H9 (cell line): ENCODE measurements around the gene CHMP2A. TPM values are rescaled to one million over a fixed set of nuclear protein-coding genes. Genes with fewer than 3 reads are reported as not detected.
A peak's percentile ranks its signal among the peaks of the same experiment; 100 is the strongest.

Experiments
- DNase-seq: peaks from one replicate; pipeline ENCODE4 v3.0.0-alpha.2; 2017
- H2AFZ ChIP-seq: one replicate; pipeline ENCODE4 v1.6.1; 2013; ENCODE audit warnings: mild to moderate bottlenecking, low read length, control low read depth, moderate library complexity
- H2AK5ac ChIP-seq: 2 replicates; pipeline ENCODE4 v1.6.1; 2013; ENCODE audit warnings: low read length, control low read depth, mixed read lengths; ENCODE audit not compliant: insufficient read length
- H2BK120ac ChIP-seq: one replicate; pipeline ENCODE4 v1.6.1; 2013; ENCODE audit warnings: low read depth, mild to moderate bottlenecking, low read length, control low read depth, inconsistent platforms; ENCODE audit not compliant: poor library complexity, severe bottlenecking
- H2BK12ac ChIP-seq: 2 replicates; pipeline ENCODE4 v1.6.1; 2013; ENCODE audit warnings: low read length, control low read depth, mixed read lengths, low read depth; ENCODE audit not compliant: insufficient read length
- H2BK15ac ChIP-seq: 2 replicates; pipeline ENCODE4 v1.6.1; 2013; ENCODE audit warnings: low read depth, low read length, control low read depth
- H2BK20ac ChIP-seq: one replicate; pipeline ENCODE4 v1.6.1; 2013; ENCODE audit warnings: low read depth, mild to moderate bottlenecking, low read length, control low read depth, inconsistent platforms; ENCODE audit not compliant: poor library complexity, severe bottlenecking
- H2BK5ac ChIP-seq: 2 replicates; pipeline ENCODE4 v1.6.1; 2013; ENCODE audit warnings: low read length, control low read depth, mixed read lengths; ENCODE audit not compliant: insufficient read length
- H3K14ac ChIP-seq: 2 replicates; pipeline ENCODE4 v1.6.1; 2013; ENCODE audit warnings: low read length, control low read depth; ENCODE audit not compliant: insufficient read depth
- H3K18ac ChIP-seq: 2 replicates; pipeline ENCODE4 v1.6.1; 2013; ENCODE audit warnings: low read depth, mild to moderate bottlenecking, mixed read lengths, low read length, control low read depth; ENCODE audit not compliant: insufficient read length
- H3K23ac ChIP-seq: 2 replicates; pipeline ENCODE4 v1.6.1; 2013; ENCODE audit warnings: low read length, control low read depth, mixed read lengths, low read depth; ENCODE audit not compliant: insufficient read length
- H3K23me2 ChIP-seq: 2 replicates; pipeline ENCODE4 v1.6.1; 2013; ENCODE audit warnings: low read depth, mild to moderate bottlenecking, mixed read lengths, low read length, control low read depth; ENCODE audit not compliant: insufficient read length, poor library complexity, severe bottlenecking
- H3K27ac ChIP-seq: 2 replicates; pipeline ENCODE4 v1.5.1; 2013; ENCODE audit warnings: low read length, control low read depth, mixed read lengths, low read depth; ENCODE audit not compliant: insufficient read length
- H3K27me3 ChIP-seq: 2 replicates; pipeline ENCODE4 v1.6.1; 2013; ENCODE audit warnings: low read length, control low read depth, inconsistent platforms; ENCODE audit not compliant: insufficient read depth
- H3K4ac ChIP-seq: 2 replicates; pipeline ENCODE4 v1.6.1; 2013; ENCODE audit warnings: low read depth, mild to moderate bottlenecking, control low read depth, inconsistent platforms, low read length, moderate library complexity
- H3K4me1 ChIP-seq: 2 replicates; pipeline ENCODE4 v1.6.1; 2013; ENCODE audit warnings: low read length, control low read depth, inconsistent platforms; ENCODE audit not compliant: insufficient read depth
- H3K4me2 ChIP-seq: 2 replicates; pipeline ENCODE4 v1.6.1; 2013; ENCODE audit warnings: low read length, control low read depth, mixed read lengths; ENCODE audit not compliant: insufficient read length, insufficient read depth
- H3K56ac ChIP-seq: 2 replicates; pipeline ENCODE4 v1.6.1; 2013; ENCODE audit warnings: low read depth, mild to moderate bottlenecking, mixed read lengths, low read length, control low read depth; ENCODE audit not compliant: insufficient read length
- H3K79me1 ChIP-seq: 2 replicates; pipeline ENCODE4 v1.6.1; 2013; ENCODE audit warnings: low read depth, mild to moderate bottlenecking, moderate library complexity, low read length, control low read depth, inconsistent platforms; ENCODE audit not compliant: insufficient read depth, poor library complexity, severe bottlenecking
- H3K79me2 ChIP-seq: 2 replicates; pipeline ENCODE4 v1.6.1; 2013; ENCODE audit warnings: low read length, control low read depth, inconsistent platforms; ENCODE audit not compliant: insufficient read depth
- H3K9ac ChIP-seq: 2 replicates; pipeline ENCODE4 v1.6.1; 2013; ENCODE audit warnings: low read length, control low read depth, mixed read lengths; ENCODE audit not compliant: insufficient read length; ENCODE audit errors: extremely low read depth
- H3K9me3 ChIP-seq: one replicate; pipeline ENCODE4 v1.6.1; 2013; ENCODE audit warnings: low read depth, low read length, inconsistent platforms; ENCODE audit not compliant: control insufficient read depth
- H3T11ph ChIP-seq: one replicate; pipeline ENCODE4 v1.6.1; 2013; ENCODE audit warnings: mild to moderate bottlenecking, low read length, control low read depth, inconsistent platforms
- H4K20me1 ChIP-seq: one replicate; pipeline ENCODE4 v1.6.1; 2013; ENCODE audit not compliant: control insufficient read depth, insufficient read length, insufficient read depth
- H4K5ac ChIP-seq: 2 replicates; pipeline ENCODE4 v1.6.1; 2013; ENCODE audit warnings: low read depth, mild to moderate bottlenecking, mixed read lengths, low read length, control low read depth; ENCODE audit not compliant: insufficient read length
- H4K8ac ChIP-seq: replicated peaks from 2 replicates; pipeline ENCODE4 v1.6.1; 2013; ENCODE audit warnings: low read length, control low read depth, mixed read lengths, low read depth; ENCODE audit not compliant: insufficient read length
- H4K91ac ChIP-seq: 2 replicates; pipeline ENCODE4 v1.6.1; 2013; ENCODE audit warnings: low read depth, mild to moderate bottlenecking, moderate library complexity, mixed read lengths, low read length, control low read depth; ENCODE audit not compliant: insufficient read length
- H3K27ac Mint-ChIP-seq, 3 experiments: 2 replicates in 2 of 3; 3 replicates in 1 of 3; pipeline ENCODE4 v1.8.0; 2020 to 2021; ENCODE audit warnings: mixed read lengths in 3 of 3, mild to moderate bottlenecking in 1 of 3, moderate library complexity in 1 of 3
- H3K27me3 Mint-ChIP-seq: 2 replicates; pipeline ENCODE4 v1.8.0; 2021; ENCODE audit warnings: low read depth, mild to moderate bottlenecking, moderate library complexity, mixed read lengths
- H3K36me3 Mint-ChIP-seq, 3 experiments: 2 replicates in 2 of 3; 3 replicates in 1 of 3; pipeline ENCODE4 v1.8.0; 2020 to 2021; ENCODE audit warnings: low read depth in 3 of 3, mixed read lengths in 3 of 3; ENCODE audit not compliant: insufficient read depth in 1 of 3
- H3K4me1 Mint-ChIP-seq, 2 experiments: 2 replicates each; pipeline ENCODE4 v1.8.0; 2020; ENCODE audit warnings: mixed read lengths in 2 of 2
- H3K4me3 Mint-ChIP-seq, 2 experiments: 2 replicates in 1 of 2; 3 replicates in 1 of 2; pipeline ENCODE4 v1.8.0; 2020 to 2021; ENCODE audit warnings: mild to moderate bottlenecking in 2 of 2, mixed read lengths in 2 of 2, moderate library complexity in 1 of 2
- H3K9me3 Mint-ChIP-seq, 2 experiments: 2 replicates in 1 of 2; 3 replicates in 1 of 2; pipeline ENCODE4 v1.8.0; 2020; ENCODE audit warnings: mild to moderate bottlenecking in 2 of 2, mixed read lengths in 2 of 2, moderate library complexity in 1 of 2
- WGBS: extraction: QIAGEN DNeasy Blood & Tissue Kit; methylation state at CpG from one replicate; pipeline ENCODE4 v1.1.7; 2013; ENCODE audit warnings: missing lambda C conversion rate, low lambda C conversion rate, mixed read lengths; ENCODE audit not compliant: insufficient read length; ENCODE audit errors: extremely low coverage; 5-methylcytosine and 5-hydroxymethylcytosine counted together
- total RNA-seq: library from RNA; stranded (reverse); gene quantifications from 2 replicates; pipeline ENCODE4 v1.2.1, GENCODE V29; 2021
- TF ChIP-seq, protein P1 (sequence below): fragments of 200-600 bp; sonication (generic); conservative IDR thresholded peaks from 3 replicates; pipeline ENCODE4 v1.8.0; 2021; ENCODE audit warnings: antibody characterized with exemption, mild to moderate bottlenecking

The CHMP2A gene
- total RNA-seq, 1 experiment from 2014 or later, result 109 TPM

DNA sequence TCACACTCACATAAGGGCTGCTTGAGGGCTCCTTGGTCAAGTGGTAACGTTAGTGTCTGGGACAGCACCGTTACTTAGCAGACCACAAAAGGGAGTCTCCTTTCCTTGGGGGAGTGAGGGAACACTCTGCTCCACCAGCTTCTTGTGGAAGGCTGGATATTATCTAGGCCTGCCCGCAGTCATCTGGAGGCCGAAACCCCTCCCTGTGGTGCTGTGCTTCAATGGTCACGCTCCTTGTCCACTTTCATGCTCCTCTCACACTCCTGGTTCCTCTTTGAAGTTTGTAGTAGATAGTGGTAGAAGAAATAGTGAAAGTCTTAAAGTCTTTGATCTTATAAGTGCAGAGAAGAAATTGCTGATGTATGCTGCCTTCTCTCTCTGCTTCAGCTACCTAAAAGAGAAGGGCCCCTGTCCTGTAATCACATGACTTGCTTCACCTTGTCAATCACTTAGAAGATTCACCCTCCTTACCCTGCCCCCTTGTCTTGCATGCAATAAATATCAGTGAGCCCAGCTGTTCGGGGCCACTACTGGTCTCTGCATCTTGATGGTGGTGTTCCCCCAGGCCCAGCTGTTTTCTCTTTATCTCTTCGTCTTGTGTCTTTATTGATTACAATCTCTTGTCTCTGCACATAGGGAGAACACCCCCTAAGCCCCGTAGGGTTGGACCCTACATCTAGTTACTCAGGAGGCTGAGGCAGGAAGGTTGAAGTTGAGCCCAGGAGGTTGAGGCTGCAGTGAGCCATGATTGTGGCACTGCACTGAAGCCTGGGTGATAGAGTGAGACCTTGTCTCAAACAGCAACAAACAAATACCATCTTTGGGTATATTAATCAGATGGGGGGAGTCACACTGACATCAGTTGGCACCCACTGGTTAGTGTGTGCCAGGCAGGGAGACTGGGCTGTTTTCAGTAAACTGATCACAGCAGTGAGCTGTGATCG, 29.9 kb upstream of the CHMP2A start:
- H2AK5ac ChIP-seq, result no peak overlapping the region
- no peak overlapping the region for H3K4me2 ChIP-seq
- H4K91ac ChIP-seq, result no peak overlapping the region
- H3K4me1 Mint-ChIP-seq, result peaks cover 6 to 9% of the 10 kb centered on the region in 2 experiments
- no peaks in the 10 kb centered on the region for H3K9me3 ChIP-seq
- no peak overlapping the region for H3K23ac ChIP-seq
- no peak overlapping the region for H3K4ac ChIP-seq
- no peak overlapping the region for H2BK20ac ChIP-seq
- no peaks in the 10 kb centered on the region for H3K79me1 ChIP-seq
- H3K27me3 ChIP-seq, result no peaks in the 10 kb centered on the region
- TF ChIP-seq, protein P1, sequence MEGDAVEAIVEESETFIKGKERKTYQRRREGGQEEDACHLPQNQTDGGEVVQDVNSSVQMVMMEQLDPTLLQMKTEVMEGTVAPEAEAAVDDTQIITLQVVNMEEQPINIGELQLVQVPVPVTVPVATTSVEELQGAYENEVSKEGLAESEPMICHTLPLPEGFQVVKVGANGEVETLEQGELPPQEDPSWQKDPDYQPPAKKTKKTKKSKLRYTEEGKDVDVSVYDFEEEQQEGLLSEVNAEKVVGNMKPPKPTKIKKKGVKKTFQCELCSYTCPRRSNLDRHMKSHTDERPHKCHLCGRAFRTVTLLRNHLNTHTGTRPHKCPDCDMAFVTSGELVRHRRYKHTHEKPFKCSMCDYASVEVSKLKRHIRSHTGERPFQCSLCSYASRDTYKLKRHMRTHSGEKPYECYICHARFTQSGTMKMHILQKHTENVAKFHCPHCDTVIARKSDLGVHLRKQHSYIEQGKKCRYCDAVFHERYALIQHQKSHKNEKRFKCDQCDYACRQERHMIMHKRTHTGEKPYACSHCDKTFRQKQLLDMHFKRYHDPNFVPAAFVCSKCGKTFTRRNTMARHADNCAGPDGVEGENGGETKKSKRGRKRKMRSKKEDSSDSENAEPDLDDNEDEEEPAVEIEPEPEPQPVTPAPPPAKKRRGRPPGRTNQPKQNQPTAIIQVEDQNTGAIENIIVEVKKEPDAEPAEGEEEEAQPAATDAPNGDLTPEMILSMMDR, result no peak
- H2AFZ ChIP-seq, result no peak overlapping the region
- H3K4me1 ChIP-seq, result no peaks in the 10 kb centered on the region
- H3K18ac ChIP-seq, result no peak overlapping the region
- no peaks in the 10 kb centered on the region for H3K23me2 ChIP-seq
- no CpG with 5 or more reads among the region's 9 CpGs for WGBS
- no peaks in the 10 kb centered on the region for H3K79me2 ChIP-seq
- no peaks in the 10 kb centered on the region for H4K20me1 ChIP-seq
- H3K27me3 Mint-ChIP-seq, result no peaks in the 10 kb centered on the region
- H3K36me3 Mint-ChIP-seq, result peaks cover 13 to 19% (median 14%) of the 10 kb centered on the region in 3 experiments
- no peak overlapping the region for H2BK12ac ChIP-seq
- H3K4me3 Mint-ChIP-seq, result no peak overlapping the region
- no peak overlapping the region for H3K14ac ChIP-seq
- no peak overlapping the region for H3T11ph ChIP-seq
- H3K27ac ChIP-seq, result no peak overlapping the region
- no peaks in the 10 kb centered on the region for H3K9me3 Mint-ChIP-seq
- no peak overlapping the region for H3K9ac ChIP-seq
- H3K56ac ChIP-seq, result no peak overlapping the region
- H2BK15ac ChIP-seq, result no peak overlapping the region
- no peak overlapping the region for H4K8ac ChIP-seq
- H2BK5ac ChIP-seq, result no peak overlapping the region
- no peak overlapping the region for H4K5ac ChIP-seq
- peak; percentile 8 for DNase-seq
- H2BK120ac ChIP-seq, result no peak overlapping the region
- no peak overlapping the region; a peak in 1 of 7 replicates for H3K27ac Mint-ChIP-seq
